ENCODE measurements around the gene S100A11. TPM values are rescaled to one million over a fixed set of nuclear protein-coding genes. Genes with fewer than 3 reads are reported as not detected.

The S100A11 gene
- total and polyA plus RNA-seq, 9 of the 15 experiments (the other 6 are each of a cell fraction or from before 2014, with no cell fraction given) = 131 to 808 (median 235) TPM

DNA sequence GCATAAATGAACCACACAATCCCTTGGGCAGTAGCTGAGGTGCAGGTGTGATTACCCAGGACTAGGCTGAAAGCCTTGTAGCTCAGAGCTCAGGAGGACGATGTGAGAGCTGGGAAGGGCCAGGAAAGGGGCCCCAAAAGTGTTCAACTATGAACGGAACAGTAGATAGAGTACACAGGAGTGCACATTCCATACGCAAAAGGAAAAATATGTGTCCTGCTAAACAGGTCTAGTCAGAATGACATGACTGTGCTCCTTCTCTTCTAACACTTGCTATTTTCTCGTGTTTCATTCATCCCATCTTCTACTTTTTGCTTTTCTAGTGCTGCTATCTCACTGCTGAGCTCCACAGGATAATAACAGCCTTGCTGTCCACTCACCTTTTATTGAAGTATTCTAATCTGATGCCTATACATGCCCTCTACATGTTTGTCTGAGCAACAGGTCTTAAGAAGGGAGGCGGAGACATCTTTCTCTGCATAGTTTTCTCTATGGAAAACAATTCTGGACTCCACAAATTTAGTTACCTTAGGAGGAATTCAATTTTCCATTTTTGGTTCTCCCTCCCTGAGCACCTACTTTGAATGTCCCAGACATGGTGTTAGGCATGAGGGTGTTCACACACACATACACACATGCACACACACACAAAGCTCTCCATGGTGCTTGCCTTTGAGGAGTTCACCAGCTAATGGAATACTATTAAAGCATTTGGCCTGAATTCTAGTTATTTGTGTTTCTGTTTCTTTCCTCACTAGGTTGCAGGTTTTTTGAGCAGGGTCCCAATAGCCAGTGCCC is 46.5 kb downstream of the S100A11 start:
- intact Hi-C loops (cut with micrococcal nuclease) (no loop called here), in situ Hi-C loops (cut with MboI) (no loop called here)
- ATAC-seq (no peak), DNase-seq (ENCODE audit: extremely low read depth in 1 of 4, low spot score in 3 of 4) (no peak), FAIRE-seq (no peak)
- H3K9me1 ChIP-seq (ENCODE audit: control insufficient read depth, insufficient read depth, low read length) = no peaks in the 10 kb centered on the region
- H3K27ac ChIP-seq (ENCODE audit: extremely low read depth, low read depth, low read length) = no peak overlapping the region
- no TSS peak for BruUV-seq (replicated peaks)
- no peak overlapping the region for H3K4me2 ChIP-seq (ENCODE audit: insufficient read depth, low read length)
- ChIA-PET POLR2A (interaction anchor here (0.8 to 1.0 kb wide), 2 partner anchors 10 to 54 kb away, joined by 3 read pairs; no protein-coding TSS in a partner anchor), CTCF (ENCODE audit: low intra/inter-chr PET ratio) (no interaction called here)
- H3K4me1 ChIP-seq (replicated peaks in 1 of 2; ENCODE audit: control insufficient read depth in 2 of 2, insufficient read depth in 2 of 2, low read length in 2 of 2) = peaks cover 15 to 26% of the 10 kb centered on the region in 2 experiments
- no peak overlapping the region for H3K4me3 ChIP-seq
- no peaks in the 10 kb centered on the region for H3K79me2 ChIP-seq (ENCODE audit: control insufficient read depth, insufficient read depth, low read length)
- H4K20me1 ChIP-seq (replicated peaks; ENCODE audit: control insufficient read depth, insufficient read depth, low read length) = peaks cover 4% of the 10 kb centered on the region; the same call in 1 of the 2 replicates
- no peak overlapping the region for H2AFZ ChIP-seq (ENCODE audit: low read depth, low read length)
- no peaks in the 10 kb centered on the region for H3K9me3 ChIP-seq (replicated peaks; ENCODE audit: control insufficient read depth, insufficient read depth, low read depth, low read length)
- H3K27me3 ChIP-seq (ENCODE audit: control insufficient read depth in 2 of 2, insufficient read depth in 2 of 2, low read length in 2 of 2) = peaks cover 27 to 57% of the 10 kb centered on the region in 2 experiments
- no peak overlapping the region for H3K9ac ChIP-seq (ENCODE audit: insufficient read depth in 1 of 2, low read depth in 2 of 2, low read length in 2 of 2)
- 10% methylated on average over 5 of the region's 5 CpGs for WGBS (ENCODE audit: insufficient coverage, low coverage, missing lambda C conversion rate)
- H3K36me3 ChIP-seq (ENCODE audit: control insufficient read depth, insufficient read depth, low read length) = no peaks in the 10 kb centered on the region
- no peak for TF ChIP-seq HOXB6 (CRISPR knock-in tag; IDR thresholded peaks at IDR 0.05; ENCODE audit: borderline replicate concordance)
- no peak for TF ChIP-seq CHD7 (IDR thresholded peaks at IDR 0.05; ENCODE audit: low read depth, low read length)
- no peak for TF ChIP-seq KLF13 (tag; IDR thresholded peaks at IDR 0.05; ENCODE audit: borderline replicate concordance, low read depth)
- TF ChIP-seq NCOA1 (IDR thresholded peaks at IDR 0.05; ENCODE audit: low read depth) = no peak
- TF ChIP-seq XRCC5 (IDR thresholded peaks at IDR 0.05; ENCODE audit: low read depth, low read length) = no peak
- TF ChIP-seq HDAC3 (IDR thresholded peaks at IDR 0.05; ENCODE audit: borderline replicate concordance, partially characterized antibody) = no peak
- TF ChIP-seq KLF6 (CRISPR knock-in tag; IDR thresholded peaks at IDR 0.05; ENCODE audit: borderline replicate concordance) = no peak
- TF ChIP-seq LEF1 (IDR thresholded peaks at IDR 0.05) = no peak
- no peak for TF ChIP-seq CEBPG (CRISPR knock-in tag; IDR thresholded peaks at IDR 0.05)
- TF ChIP-seq CEBPG (tag; conservative IDR thresholded peaks at IDR 0.05 in 1 of 2, IDR thresholded peaks at IDR 0.05 in 1 of 2) = no peak
- no peak for TF ChIP-seq DDX20 (tag; IDR thresholded peaks at IDR 0.05; ENCODE audit: low read depth)
